Fibroblast of the aortic adventitia (primary cell): ENCODE measurements around the gene VAC14. TPM values are rescaled to one million over a fixed set of nuclear protein-coding genes. Genes with fewer than 3 reads are reported as not detected.

Source experiments
- DNase-seq: peaks from one replicate; pipeline ENCODE4 v3.0.0-alpha.2; 2010; ENCODE audit warnings: low read depth
- H3K4me3 ChIP-seq: 2 replicates; pipeline ENCODE4 v1.5.1; 2011; ENCODE audit warnings: low read depth, mild to moderate bottlenecking, control low read depth, low read length, moderate library complexity
- CTCF ChIP-seq: IDR thresholded peaks from 2 replicates; pipeline ENCODE4 v1.5.1; 2011; ENCODE audit warnings: mild to moderate bottlenecking, low read length, control low read depth, inconsistent platforms; ENCODE audit not compliant: insufficient read depth
- total RNA-seq: library from RNA; depleted of rRNA; stranded (reverse); fragments of >200 nt; gene quantifications from 2 replicates; pipeline ENCODE4 v1.2.3, GENCODE V29; 2012; ENCODE audit warnings: low replicate concordance

VAC14 gene
- total RNA-seq, 1 donor, result 29.7 TPM

GRCh38 chr16:70721202-70721963 is 79.6 kb downstream of the VAC14 start:
- DNase-seq, result no peak
- TF ChIP-seq CTCF, result no peak
- no peak overlapping the region for H3K4me3 ChIP-seq

- no peak for TF ChIP-seq CTCF
- H3K4me3 ChIP-seq, result no peak overlapping the region
- DNase-seq, result no peak
Observed at GRCh38 chr16:70720425-70721201, 80.3 kb downstream of the VAC14 start.

- DNase-seq, result no peak
- no peak for TF ChIP-seq CTCF
- H3K4me3 ChIP-seq, result no peak overlapping the region
Observed at GRCh38 chr16:70717065-70717464, 83.9 kb downstream of the VAC14 start.

- no peak overlapping the region for H3K4me3 ChIP-seq
Observed at GRCh38 chr16:70715860-70716357, 85.0 kb downstream of the VAC14 start.

GRCh38 chr16:70715055-70715858 is 85.7 kb downstream of the VAC14 start:
- peak; percentile 70 for DNase-seq
- no peak for TF ChIP-seq CTCF
- no peak overlapping the region for H3K4me3 ChIP-seq

More at GRCh38 chr16:70715860-70716357, 85.0 kb downstream of the VAC14 start:
- DNase-seq, result peak; percentile 19
- no peak for TF ChIP-seq CTCF

- no peak for DNase-seq
- TF ChIP-seq CTCF, result no peak
- no peak overlapping the region for H3K4me3 ChIP-seq
Observed at GRCh38 chr16:70714581-70715054, 86.3 kb downstream of the VAC14 start.
